ENCODE data around the gene ZBTB32. TPM values are rescaled to one million over a fixed set of nuclear protein-coding genes. Genes with fewer than 3 reads are reported as not detected.

Gene ZBTB32
- total and polyA plus RNA-seq, 3 donors from 2014 or later: 26.1 to 125 (median 32.5) TPM

DNA sequence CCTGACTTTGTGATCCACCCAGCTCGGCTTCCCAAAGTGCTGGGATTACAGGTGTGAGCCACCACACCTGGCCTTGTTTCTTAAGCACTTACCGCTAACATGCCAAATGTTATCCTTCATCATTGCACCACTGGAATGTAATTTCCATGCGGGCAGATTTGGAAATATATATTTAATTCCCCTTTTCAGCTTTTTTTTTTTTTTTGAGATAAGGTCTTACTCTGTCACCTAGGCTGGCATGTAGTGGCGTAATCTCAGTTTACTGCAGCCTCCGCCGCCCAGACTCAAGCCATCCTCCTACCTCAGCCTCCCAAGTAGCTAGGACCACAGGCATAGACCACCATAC, 42.4 kb upstream of the ZBTB32 start:
- Histone ChIP-seq H3K36me3 (ENCODE audit: low read depth, missing control alignments) (no peaks in the 10 kb centered on the region), H3K27me3 (no peaks in the 10 kb centered on the region), H3K27ac (no peak overlapping the region), H3K9me3 (no peaks in the 10 kb centered on the region), H3K4me3 (no peak overlapping the region), H3K4me1 (no peaks in the 10 kb centered on the region)
- 98 to 99% methylated on average over 6 of the region's 6 CpGs for WGBS, 2 donors
- TF ChIP-seq, protein P1, sequence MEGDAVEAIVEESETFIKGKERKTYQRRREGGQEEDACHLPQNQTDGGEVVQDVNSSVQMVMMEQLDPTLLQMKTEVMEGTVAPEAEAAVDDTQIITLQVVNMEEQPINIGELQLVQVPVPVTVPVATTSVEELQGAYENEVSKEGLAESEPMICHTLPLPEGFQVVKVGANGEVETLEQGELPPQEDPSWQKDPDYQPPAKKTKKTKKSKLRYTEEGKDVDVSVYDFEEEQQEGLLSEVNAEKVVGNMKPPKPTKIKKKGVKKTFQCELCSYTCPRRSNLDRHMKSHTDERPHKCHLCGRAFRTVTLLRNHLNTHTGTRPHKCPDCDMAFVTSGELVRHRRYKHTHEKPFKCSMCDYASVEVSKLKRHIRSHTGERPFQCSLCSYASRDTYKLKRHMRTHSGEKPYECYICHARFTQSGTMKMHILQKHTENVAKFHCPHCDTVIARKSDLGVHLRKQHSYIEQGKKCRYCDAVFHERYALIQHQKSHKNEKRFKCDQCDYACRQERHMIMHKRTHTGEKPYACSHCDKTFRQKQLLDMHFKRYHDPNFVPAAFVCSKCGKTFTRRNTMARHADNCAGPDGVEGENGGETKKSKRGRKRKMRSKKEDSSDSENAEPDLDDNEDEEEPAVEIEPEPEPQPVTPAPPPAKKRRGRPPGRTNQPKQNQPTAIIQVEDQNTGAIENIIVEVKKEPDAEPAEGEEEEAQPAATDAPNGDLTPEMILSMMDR (IDR thresholded peaks at IDR 0.05): no peak
- TF ChIP-seq POLR2A (IDR thresholded peaks at IDR 0.05): no peak
- intact Hi-C loops (cut with DNase I; ENCODE audit: low total_unique reads): no loop called here
- DNase-seq: no peak

DNA sequence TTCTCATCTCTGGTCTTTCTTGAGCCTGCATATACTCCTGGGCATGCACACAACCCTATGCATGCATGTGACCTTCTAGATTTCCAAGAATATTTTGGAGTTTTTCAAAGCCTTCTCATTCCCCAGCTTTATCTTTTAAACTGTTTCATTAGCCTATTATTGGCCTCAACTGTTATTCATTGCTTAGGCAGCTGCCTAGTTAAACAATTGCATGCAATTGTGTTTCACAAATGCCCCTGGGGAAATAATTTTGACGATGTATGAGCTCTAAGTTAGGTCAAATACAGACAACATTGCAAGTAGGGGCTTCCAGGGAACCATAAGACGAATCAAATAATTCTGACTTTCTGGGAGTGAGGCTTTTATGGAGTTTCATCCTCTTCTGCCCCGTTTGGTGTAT, 40.4 kb upstream of the ZBTB32 start:
- TF ChIP-seq POLR2A (IDR thresholded peaks at IDR 0.05): no peak
- TF ChIP-seq, protein P1 (IDR thresholded peaks at IDR 0.05): no peak
- Histone ChIP-seq H3K27ac (no peak overlapping the region), H3K36me3 (ENCODE audit: low read depth, missing control alignments) (no peaks in the 10 kb centered on the region), H3K4me3 (no peak overlapping the region), H3K4me1 (no peaks in the 10 kb centered on the region), H3K27me3 (no peaks in the 10 kb centered on the region), H3K9me3 (no peaks in the 10 kb centered on the region)
- WGBS, 2 donors: 86 to 88% methylated on average over 3 of the region's 3 CpGs
- DNase-seq: no peak
- intact Hi-C loops (cut with DNase I; ENCODE audit: low total_unique reads): no loop called here

DNA sequence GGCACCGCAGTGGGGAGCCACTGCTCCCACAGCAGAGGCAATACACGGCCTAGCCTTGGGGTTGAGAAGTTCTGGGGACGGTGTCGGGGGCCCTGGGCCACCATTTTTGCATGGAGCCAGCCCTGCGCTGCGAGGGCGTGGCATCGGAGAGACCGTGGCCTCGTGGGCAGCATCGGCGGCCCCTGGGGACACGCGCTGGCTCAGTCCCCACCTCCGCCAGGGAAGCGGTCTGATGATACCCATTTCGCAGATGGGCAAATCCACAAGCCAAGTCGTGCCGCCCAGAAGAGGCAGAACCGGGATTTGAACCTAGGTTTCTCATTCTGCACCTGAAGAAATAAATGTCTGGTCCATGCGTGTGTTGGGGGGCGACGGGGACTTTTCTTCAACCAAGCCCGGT, 39.2 kb upstream of the ZBTB32 start:
- DNase-seq: no peak
- intact Hi-C loops (cut with DNase I; ENCODE audit: low total_unique reads): no loop called here
- 95 to 96% methylated on average over 22 to 24 of the region's 24 CpGs for WGBS, 2 donors
- no peaks in the 10 kb centered on the region for H3K4me1 ChIP-seq
- H3K9me3 ChIP-seq: no peaks in the 10 kb centered on the region
- no peak overlapping the region for H3K4me3 ChIP-seq
- H3K36me3 ChIP-seq (ENCODE audit: low read depth, missing control alignments): no peaks in the 10 kb centered on the region
- TF ChIP-seq POLR2A (IDR thresholded peaks at IDR 0.05): no peak
- TF ChIP-seq, protein P1 (IDR thresholded peaks at IDR 0.05): no peak
- no peaks in the 10 kb centered on the region for H3K27me3 ChIP-seq
- no peak overlapping the region for H3K27ac ChIP-seq

DNA sequence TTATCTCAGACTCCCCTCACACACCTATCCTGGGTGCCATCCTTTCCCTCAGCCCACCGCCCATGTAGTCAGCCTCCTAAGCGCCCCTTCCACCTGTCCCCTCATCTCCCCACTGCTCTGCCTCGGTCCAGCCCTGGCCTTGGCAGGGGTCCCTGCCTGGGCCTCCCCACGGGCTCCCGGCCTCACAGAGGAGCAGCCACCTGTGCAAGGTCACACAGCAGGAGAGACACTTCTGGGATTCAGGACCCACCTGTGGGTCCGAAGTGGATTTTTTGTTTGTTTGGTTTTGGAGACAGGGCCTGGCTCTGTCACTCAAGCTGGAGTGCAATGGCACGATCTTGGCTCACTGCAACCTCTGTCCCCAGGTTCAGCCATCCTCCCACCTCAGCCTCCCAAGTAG, 38.8 kb upstream of the ZBTB32 start:
- WGBS, 2 donors: 71 to 73% methylated on average over 5 to 7 of the region's 7 CpGs
- DNase-seq: no peak
- Histone ChIP-seq H3K9me3 (no peaks in the 10 kb centered on the region), H3K4me1 (no peaks in the 10 kb centered on the region), H3K4me3 (no peak overlapping the region), H3K36me3 (ENCODE audit: low read depth, missing control alignments) (no peaks in the 10 kb centered on the region), H3K27me3 (no peaks in the 10 kb centered on the region), H3K27ac (no peak overlapping the region)
- intact Hi-C loops (cut with DNase I; ENCODE audit: low total_unique reads): no loop called here
- TF ChIP-seq POLR2A (IDR thresholded peaks at IDR 0.05): no peak
- TF ChIP-seq, protein P1 (IDR thresholded peaks at IDR 0.05): no peak

DNA sequence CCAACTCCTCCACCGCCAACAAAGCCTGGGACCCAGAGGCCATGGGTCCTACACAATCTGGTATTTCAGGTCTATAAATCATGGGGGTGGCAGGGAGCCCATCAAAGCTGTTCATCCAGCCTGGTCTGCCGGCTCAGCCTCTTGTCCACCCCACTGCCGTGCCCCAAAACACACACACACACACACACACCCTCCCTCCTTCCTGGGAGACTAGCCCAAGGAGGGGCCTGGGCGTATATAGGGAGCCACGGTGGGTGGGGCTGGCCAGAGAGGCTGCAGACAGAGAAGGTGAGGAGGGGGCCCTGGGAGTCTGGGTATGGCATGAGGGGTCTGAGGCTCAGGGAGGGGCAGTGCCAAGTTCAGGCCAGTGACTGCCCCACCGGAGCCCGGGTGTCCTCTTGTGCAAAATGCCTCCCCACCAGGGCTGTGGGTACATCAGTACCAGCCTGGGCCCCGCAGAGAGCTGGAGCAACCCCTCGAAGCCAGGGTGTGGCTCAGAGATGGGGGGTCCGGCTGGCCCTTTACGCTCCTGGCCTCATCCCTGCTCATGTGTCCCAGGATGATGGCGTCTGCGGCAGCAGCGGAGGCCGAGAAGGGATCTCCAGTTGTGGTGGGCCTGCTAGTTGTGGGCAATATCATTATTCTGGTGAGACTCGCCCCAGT, 38.0 kb upstream of the ZBTB32 start, which contains the start of gene UPK1A:
Gene UPK1A, plus strand, starts transcription at position 267 of the 663 bp plus-strand sequence. Its CDS starts 296 bp downstream, at position 563.
- Histone ChIP-seq H3K27ac (no peak within 1 kb of the TSS), H3K4me3 (no peak within 1 kb of the TSS), H3K27me3 (no peaks in the 10 kb centered on the region), H3K4me1 (no peaks in the 10 kb centered on the region), H3K36me3 (ENCODE audit: low read depth, missing control alignments) (no peaks in the 10 kb centered on the region), H3K9me3 (no peaks in the 10 kb centered on the region)
- WGBS, 2 donors: 49 to 73% methylated on average over 5 to 16 of the region's 16 CpGs
- intact Hi-C loops (cut with DNase I; ENCODE audit: low total_unique reads): no loop called here
- TF ChIP-seq, protein P1 (IDR thresholded peaks at IDR 0.05): no peak
- no peak for TF ChIP-seq POLR2A (IDR thresholded peaks at IDR 0.05)
- no peak for DNase-seq
